ENCODE data around the gene ZNF154.

The ZNF154 gene

DNA sequence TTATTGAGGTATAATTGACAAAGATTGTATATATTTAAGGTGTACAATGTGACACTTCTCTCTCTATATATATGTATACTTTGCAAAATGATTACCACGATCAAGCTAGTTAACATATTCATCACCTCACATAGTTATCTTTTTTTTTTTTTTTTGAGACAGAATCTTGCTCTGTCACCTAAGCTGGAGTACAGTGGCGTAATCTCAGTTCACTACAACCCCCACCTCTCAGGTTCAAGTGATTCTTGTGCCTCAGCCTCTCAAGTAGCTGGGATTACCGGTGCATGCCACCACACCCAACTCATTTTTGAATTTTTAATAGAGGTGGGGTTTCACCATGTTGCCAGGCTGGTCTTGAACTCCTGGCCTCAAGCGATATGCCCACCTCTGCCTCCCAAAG, 36.5 kb downstream of the ZNF154 start:
- no peak for DNase-seq

DNA sequence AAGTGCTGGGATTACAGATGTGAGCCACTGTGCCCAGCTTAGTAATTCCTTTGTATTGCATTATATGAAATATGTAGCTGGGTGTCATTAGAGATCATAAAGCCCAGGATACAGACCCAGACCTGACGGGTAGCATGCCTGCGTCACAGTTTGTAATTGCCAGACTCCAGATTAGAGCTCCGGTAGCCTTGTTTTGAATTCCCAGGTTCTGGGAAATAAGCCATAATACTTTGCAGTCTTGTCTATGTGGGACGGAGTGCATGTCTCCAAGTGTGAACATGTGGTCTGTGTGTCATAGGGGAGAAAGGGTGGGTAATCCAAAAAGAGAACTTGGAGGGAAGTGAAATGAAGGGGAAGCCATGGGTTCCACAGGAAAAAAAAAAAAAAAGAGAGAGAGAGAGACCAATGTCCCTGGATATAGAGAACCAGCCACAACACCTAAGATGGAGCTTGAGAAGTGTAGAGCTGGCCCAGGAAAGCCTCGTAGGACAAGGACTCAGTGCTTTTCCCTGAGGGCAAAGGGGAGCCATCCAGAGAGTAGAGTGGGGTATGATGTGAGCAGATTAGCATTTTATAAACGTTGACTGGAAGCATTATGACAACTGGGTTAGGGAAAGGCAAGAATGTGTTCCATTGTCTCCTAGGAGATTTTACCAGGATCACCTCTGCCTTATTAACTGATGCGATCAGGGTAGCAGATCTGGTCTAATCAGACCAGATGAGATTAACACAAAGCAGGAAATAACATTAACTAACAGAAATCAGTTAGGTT, 37.7 kb downstream of the ZNF154 start:
- no peak for DNase-seq

DNA sequence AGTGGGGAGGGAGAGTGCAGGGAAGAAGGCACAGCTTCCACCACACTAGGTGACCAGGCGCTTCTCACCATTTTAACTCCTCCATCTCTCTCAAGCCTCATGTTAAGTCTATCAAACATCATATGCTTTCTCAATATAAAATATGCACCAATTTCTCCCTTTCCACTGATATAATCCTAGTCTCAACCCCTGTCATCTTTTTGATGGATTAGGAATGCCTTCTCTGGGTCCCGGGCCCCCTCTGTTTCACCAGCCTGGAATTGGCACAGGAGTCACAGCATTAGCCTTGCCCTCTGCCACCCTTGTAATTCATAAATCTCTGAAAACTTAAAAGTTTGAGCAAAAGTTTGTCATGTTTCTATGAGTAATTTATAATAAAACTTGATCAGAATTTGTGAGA, 40.4 kb downstream of the ZNF154 start, which contains the start of gene ZSCAN4:
TSS of gene ZSCAN4 (plus strand) at position 301 of the 400 bp plus-strand sequence. CDS start 7,211 bp downstream, outside the sequence.
- DNase-seq, result no peak

DNA sequence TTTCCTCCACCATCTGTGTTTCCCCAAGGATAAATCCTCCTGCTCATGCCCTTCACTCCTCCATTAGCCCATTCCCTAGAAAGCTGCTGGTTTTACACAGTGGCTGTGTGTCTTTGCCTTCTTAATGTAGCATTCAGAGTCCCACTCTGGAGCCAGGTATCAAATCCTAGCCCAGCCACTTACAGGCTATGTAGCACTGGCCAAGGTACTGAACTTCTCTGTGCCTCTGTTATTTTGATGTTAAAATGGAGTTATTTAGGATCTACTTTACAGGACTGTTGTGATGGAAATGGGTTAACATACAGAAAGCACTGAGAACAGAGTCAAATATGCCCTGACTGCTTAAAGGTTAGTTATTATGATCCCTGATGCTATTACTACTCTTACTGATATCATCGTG, 41.8 kb downstream of the ZNF154 start:
- DNase-seq, result no peak

DNA sequence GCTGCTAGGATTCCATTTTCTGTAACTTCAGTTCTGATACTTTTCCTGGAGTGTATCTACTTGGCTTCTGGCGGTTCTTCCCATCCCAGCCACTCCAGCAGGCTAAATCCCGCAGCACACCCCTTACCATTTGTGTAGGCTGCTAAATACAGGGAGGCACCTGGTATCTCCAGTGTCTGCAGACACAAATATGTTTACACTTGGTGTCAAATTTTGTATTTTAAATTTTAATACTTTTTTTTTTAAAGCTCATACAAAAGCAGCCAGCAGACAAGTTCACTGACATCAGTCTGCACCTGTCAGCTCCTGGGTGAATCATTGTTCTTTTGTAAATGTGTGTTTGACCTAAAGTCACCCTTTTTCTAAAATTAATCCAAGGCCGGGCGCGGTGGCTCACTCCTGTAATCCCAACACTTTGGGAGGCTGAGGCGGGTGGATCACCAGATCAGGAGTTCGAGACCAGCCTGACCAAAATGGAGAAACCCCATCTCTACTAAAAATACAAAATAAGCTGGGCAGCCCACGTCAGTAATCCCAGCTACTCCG, 43.7 kb downstream of the ZNF154 start:
- no peak for DNase-seq

DNA sequence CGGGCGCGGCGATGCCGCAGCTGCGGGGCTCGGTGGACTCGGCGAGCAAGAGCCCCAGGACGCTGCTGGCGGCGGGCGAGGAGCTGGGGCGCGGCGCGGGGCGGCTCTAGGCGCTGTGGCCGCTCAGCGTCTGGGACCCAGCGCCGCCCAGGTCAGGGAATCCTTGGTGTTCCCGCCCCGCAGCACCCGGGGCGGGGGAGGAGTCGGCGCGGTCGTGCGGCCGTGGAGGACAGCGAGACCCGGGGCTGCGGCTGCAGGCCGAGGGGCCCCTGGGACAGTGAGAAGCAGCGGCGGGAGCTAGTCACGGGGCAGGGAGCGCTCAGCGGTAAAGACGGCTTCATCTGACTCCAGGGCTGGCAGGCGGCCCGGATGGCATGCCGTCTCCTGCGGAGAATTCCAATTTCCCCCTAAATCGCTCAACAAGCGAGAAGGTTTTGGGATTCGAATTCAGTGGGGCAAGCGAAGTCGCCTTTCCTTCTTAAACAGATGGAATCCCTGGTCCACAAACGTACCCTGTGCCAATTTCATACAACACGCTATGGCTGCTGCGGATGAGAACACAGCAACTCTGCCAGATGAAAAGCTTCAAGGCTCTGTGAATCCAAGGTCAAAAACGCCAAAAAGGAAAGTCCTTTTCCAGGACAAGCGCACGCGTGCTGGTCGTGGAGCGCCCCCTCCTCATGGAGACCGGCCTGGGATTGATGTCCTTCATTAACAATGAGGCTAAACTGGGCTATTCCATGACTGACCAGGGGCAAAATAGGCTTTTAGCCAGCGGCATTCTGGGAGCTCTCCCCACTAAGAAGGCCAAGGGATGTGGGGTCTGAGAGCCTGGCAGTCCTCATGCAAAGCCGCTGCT, 44.5 kb downstream of the ZNF154 start:
- no peak for DNase-seq

DNA sequence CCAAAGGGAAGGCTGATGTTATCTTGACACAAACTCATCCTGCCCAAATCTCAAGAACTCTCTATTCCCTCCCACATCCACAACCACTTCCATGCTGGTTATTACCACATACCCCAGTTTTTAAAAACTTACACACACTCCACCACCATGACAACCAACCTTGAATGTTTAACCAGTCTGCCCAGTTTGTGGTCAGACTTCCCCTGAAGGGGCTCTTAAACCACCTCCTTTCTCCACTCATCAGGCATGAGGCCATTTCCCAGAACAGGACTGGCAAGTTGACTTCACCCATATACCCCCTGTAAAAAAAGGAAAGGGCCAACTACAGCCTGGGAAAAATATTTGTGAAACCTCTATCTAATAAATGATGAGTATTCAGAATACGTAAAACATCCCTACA, 52.7 kb downstream of the ZNF154 start:
- no peak for DNase-seq

DNA sequence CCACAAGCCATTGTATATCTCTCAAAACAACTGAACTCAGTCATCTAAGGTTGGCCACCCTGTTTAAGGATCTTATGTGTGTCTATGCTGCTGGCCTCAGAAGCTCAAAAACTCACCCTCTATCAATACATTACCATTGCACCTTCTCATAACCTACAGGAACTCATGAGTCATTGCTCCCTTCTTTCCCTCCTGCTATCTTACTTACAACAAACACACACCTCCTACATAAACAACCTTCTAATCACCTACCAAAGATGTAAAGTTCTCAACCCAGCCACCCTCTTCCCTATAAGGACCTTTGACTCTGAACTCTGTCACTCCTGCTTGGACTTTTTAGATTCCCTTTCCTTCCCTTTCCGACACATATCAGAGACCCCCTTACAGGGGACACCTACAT, 53.6 kb downstream of the ZNF154 start:
- DNase-seq, result no peak

DNA sequence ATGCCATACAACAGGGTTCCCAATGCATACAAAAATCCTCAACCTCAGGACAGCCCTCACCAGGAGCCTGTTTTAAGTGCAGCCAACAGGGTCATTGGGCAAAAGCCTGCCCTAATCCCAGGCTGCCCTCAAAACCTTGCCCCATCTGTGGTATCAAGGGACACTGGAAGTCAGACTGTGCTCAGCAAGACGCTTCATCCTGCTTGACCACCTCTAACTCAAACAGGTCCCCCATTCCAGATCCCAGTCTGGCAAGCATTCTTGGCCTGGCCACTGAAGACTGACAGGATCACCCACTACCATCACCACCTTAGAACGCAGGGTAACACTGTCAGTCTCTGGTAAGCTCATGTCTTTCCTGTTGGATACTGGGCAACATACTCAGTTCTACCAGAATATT, 55.3 kb downstream of the ZNF154 start:
- no peak for DNase-seq

DNA sequence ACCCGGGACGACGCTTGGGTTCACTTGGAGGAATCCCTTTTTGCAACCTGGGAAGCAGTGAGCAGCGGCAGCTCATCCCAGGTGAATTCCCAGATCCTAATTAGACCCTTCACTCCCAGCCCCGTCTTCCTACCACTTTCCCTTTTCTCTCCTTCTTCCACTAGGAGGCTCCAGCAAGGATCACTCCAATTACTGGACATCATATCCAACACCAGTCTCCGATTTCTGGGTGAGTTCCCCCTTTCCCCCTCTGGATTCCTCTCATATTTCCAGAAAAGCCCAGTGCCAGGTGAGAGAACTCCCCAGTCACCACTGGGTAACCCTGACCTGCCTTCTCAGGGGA, 57.4 kb downstream of the ZNF154 start:
- DNase-seq, result no peak

DNA sequence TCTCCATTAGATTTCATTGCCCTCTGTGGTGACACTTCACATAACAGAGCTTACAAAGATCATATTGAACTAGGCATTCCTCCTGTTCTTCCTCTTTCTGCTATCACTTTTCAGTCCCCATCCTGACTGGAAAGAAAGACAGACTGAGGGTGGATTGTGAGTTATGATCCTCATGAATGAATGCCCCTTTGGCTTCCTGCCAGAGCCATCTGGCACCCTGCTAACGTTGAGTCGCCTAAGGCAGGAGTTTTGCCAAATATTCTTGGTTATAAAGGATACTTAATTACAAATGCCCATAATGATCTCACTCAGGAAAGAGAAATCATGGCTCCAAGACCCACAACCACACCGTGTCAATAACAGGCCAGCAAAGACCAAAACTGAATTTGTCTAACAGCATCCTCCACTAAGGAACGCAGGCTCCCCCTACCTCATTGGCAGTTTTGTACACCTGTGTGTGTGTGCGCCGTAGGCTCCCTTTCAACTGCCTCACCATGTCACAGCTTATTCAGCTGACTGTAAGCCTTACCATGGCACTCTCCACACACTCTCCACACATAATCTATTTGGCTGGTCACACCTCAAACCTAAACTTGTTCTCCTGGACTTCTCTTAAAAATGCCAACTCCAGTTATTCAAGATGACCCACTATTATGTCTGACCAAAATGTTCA, 60.5 kb downstream of the ZNF154 start:
- DNase-seq, result no peak
